ENCODE results near the gene SMG5. TPM values are rescaled to one million over a fixed set of nuclear protein-coding genes. Genes with fewer than 3 reads are reported as not detected.
"Not testable (repeated sequence)": the region's sequence is repeated elsewhere in the genome, so short reads cannot be mapped to it uniquely, and the experiment has no call there.

Gene SMG5
- total RNA-seq, 1 donor from 2014 or later, result 84.4 TPM

DNA sequence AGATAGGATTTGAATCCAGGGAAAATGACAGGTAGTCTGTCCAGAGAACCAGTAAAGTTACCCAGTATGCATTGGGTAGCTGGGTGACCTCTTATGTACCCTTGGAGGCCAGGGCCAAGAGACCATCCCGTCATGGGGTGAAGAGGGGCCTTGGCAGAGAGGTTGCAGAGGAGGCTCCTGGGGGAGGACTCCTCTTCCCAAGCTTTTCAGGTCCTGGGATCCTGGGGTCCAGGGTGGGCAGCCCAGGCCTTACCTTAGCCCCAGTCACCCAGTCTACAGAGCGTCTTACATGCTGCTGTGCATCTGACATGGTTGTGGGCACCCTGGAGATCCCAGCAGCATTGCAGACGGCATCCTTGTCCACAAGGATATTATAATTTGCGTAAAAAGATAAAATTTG lies 55.8 kb downstream of the SMG5 start:
- DNase-seq (ENCODE audit: low read depth), result no peak
- H3K4me3 ChIP-seq (ENCODE audit: low read depth, low read length), result no peak overlapping the region
- H3K36me3 ChIP-seq (ENCODE audit: control insufficient read depth, insufficient read depth, low read length), result no peaks in the 10 kb centered on the region
- H3K27me3 ChIP-seq (ENCODE audit: control insufficient read depth, insufficient read depth, low read length), result no peaks in the 10 kb centered on the region
- TF ChIP-seq, protein P1, sequence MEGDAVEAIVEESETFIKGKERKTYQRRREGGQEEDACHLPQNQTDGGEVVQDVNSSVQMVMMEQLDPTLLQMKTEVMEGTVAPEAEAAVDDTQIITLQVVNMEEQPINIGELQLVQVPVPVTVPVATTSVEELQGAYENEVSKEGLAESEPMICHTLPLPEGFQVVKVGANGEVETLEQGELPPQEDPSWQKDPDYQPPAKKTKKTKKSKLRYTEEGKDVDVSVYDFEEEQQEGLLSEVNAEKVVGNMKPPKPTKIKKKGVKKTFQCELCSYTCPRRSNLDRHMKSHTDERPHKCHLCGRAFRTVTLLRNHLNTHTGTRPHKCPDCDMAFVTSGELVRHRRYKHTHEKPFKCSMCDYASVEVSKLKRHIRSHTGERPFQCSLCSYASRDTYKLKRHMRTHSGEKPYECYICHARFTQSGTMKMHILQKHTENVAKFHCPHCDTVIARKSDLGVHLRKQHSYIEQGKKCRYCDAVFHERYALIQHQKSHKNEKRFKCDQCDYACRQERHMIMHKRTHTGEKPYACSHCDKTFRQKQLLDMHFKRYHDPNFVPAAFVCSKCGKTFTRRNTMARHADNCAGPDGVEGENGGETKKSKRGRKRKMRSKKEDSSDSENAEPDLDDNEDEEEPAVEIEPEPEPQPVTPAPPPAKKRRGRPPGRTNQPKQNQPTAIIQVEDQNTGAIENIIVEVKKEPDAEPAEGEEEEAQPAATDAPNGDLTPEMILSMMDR (IDR thresholded peaks at IDR 0.05; ENCODE audit: insufficient read depth, low read length, poor library complexity, severe bottlenecking), result no peak

DNA sequence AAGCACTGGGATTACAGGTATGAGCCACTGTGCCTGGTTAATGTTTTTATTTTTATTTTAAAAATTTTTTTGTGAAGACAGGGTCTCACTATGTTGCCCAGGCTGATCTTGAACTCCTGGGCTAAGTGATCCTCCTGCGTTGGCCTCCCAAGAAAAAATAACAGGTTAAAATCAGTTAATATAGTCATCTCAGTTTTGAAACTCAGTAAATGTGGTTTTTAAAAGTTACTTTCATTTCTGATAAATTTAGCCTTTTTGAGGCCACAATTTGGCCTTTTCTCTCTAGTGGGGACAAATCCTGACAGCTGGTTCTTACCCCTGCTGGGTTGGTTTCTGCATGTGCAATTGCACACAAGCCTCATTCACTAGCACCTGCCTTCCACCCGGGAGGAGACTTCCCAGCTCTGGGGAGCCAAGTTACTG lies 56.5 kb downstream of the SMG5 start:
- H3K27me3 ChIP-seq (ENCODE audit: control insufficient read depth, insufficient read depth, low read length), result no peaks in the 10 kb centered on the region
- no peak for DNase-seq (ENCODE audit: low read depth)
- no peak overlapping the region for H3K4me3 ChIP-seq (ENCODE audit: low read depth, low read length)
- TF ChIP-seq, protein P1 (IDR thresholded peaks at IDR 0.05; ENCODE audit: insufficient read depth, low read length, poor library complexity, severe bottlenecking), result no peak
- no peaks in the 10 kb centered on the region for H3K36me3 ChIP-seq (ENCODE audit: control insufficient read depth, insufficient read depth, low read length)

DNA sequence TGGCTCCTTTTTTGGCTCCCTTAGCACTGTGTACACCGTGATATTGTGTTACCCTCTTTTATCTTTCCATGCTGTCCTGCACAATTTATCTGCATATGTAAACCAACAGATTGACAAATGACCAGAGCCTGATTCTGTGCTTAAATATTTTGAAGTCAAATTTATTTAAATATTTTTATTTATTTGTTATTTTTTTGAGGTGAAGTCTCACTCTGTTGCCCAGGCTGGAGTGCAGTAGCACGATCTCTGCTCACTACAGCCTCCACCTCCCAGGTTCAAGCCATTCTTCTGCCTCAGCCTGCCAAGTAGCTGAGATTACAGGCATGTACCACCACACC lies 57.0 kb downstream of the SMG5 start:
- TF ChIP-seq, protein P1 (IDR thresholded peaks at IDR 0.05; ENCODE audit: insufficient read depth, low read length, poor library complexity, severe bottlenecking), result no peak
- no peaks in the 10 kb centered on the region for H3K27me3 ChIP-seq (ENCODE audit: control insufficient read depth, insufficient read depth, low read length)
- DNase-seq (ENCODE audit: low read depth), result no peak
- H3K4me3 ChIP-seq (ENCODE audit: low read depth, low read length), result no peak overlapping the region
- H3K36me3 ChIP-seq (ENCODE audit: control insufficient read depth, insufficient read depth, low read length), result no peaks in the 10 kb centered on the region

DNA sequence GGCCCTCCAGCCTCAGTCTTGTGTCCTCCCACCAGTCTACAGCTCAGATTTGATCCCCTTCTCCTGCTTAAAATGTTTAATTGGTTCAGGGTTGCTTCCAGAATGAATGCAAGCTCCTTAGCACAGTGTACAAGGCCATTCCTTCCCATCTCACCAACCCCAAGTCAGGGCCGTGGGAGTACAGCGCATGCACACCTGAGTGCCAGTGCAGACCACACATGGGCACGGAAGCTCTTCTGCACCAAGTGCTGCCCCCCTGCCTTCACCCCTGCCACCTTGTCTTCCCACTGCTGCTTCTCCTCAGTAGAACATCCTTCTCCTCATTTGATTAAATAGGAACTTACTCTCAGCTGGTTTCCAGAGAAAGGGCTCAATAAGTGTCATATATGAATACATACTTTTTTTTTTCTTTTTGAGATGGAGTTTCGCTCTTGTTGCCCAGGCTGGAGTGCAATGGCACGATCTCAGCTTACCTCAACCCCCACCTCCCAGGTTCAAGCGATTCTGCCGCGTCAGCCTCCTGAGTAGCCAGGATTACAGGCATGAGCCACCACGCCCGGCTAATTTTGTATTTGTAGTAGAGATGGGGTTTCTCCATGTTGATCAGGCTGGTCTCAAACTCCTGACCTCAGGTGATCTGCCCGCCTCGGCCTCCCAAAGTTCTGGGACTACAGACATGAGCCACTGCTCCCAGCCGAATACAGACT lies 60.5 kb downstream of the SMG5 start:
- Histone ChIP-seq H3K4me3 (ENCODE audit: low read depth, low read length) (no peak overlapping the region), H3K36me3 (ENCODE audit: control insufficient read depth, insufficient read depth, low read length) (no peaks in the 10 kb centered on the region), H3K27me3 (ENCODE audit: control insufficient read depth, insufficient read depth, low read length) (no peaks in the 10 kb centered on the region)
- DNase-seq (ENCODE audit: low read depth), result no peak
- TF ChIP-seq, protein P1 (IDR thresholded peaks at IDR 0.05; ENCODE audit: insufficient read depth, low read length, poor library complexity, severe bottlenecking), result no peak

DNA sequence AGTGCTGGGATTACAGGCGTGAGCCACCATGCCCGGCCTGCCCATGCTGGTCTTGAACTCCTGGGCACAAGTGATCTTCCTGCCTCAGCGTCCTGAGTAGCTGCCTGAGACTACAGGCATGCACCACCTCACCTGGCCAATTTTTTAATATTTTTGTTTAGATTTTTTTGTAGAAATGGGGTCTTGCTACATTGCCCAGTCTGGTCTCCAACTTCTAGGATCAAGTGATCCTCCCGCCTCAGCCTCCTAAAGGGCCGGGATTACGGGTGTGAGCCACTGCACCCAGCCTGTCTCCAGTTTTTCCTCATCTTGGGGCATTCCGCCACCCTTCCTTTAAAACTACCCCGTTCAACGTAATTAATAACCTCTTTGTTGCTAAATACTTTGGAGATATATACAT lies 62.4 kb downstream of the SMG5 start:
- Histone ChIP-seq H3K4me3 (ENCODE audit: low read depth, low read length) (no peak overlapping the region), H3K36me3 (ENCODE audit: control insufficient read depth, insufficient read depth, low read length) (no peaks in the 10 kb centered on the region), H3K27me3 (ENCODE audit: control insufficient read depth, insufficient read depth, low read length) (no peaks in the 10 kb centered on the region)
- DNase-seq (ENCODE audit: low read depth), result no peak
- TF ChIP-seq, protein P1 (IDR thresholded peaks at IDR 0.05; ENCODE audit: insufficient read depth, low read length, poor library complexity, severe bottlenecking), result no peak

DNA sequence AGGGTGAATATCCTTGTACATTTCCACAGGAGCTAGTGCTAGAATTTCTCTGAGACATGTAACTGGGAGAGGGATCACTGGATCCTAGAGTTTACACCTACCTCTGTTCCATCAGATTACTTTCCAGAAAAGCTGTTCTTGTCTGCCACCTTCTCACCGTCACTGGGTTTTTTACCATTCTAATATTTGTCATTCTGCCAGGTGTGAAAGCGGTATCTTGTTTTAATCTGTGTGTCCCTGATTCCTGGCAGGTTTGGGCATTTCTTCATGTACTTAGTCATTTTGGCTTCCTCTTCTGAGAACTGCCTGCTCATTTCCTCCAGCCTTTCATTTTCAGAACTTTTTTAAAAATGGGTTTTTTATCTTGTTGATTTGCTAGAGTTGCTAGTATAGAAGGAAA lies 64.8 kb downstream of the SMG5 start:
- DNase-seq (ENCODE audit: low read depth), result no peak
- TF ChIP-seq, protein P1 (IDR thresholded peaks at IDR 0.05; ENCODE audit: insufficient read depth, low read length, poor library complexity, severe bottlenecking), result no peak
- no peaks in the 10 kb centered on the region for H3K27me3 ChIP-seq (ENCODE audit: control insufficient read depth, insufficient read depth, low read length)
- no peak overlapping the region for H3K4me3 ChIP-seq (ENCODE audit: low read depth, low read length)
- no peaks in the 10 kb centered on the region for H3K36me3 ChIP-seq (ENCODE audit: control insufficient read depth, insufficient read depth, low read length)

DNA sequence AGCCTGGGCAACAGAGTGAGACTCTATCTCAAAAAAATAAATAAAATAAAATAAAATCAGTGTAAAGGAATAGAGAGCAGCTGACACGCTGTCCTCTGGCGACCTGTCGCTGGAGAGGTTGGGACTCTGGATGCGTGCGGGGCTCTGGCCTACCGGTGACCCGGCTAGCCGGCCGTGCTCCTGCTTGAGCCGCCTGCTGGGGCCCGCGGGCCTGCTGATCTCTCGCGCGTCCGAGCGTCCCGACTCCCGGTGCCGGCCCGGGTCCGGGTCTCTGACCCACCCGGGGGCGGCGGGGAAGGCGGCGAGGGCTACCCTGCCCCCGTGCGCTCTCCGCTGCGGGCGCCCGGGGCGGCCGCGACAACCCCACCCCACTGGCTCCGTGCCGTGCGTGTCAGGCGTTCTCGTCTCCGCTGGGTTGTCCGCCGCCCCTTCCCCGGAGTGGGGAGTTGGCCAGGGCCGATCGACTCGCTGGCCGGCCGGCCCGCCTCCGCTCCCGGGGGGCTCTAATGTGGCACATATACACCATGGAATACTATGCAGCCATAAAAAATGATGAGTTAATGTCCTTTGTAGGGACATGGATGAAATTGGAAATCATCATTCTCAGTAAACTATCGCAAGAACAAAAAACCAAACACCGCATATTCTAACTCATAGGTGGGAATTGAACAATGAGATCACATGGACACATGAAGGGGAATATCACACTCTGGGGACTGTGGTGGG lies 66.1 kb downstream of the SMG5 start:
- not testable (repeated sequence) for H3K36me3 ChIP-seq (ENCODE audit: control insufficient read depth, insufficient read depth, low read length); H3K27me3 ChIP-seq (ENCODE audit: control insufficient read depth, insufficient read depth, low read length); DNase-seq (ENCODE audit: low read depth); H3K4me3 ChIP-seq (ENCODE audit: low read depth, low read length)

Measured in kidney epithelial cell (primary cell).